ENCODE measurements around the gene CDH24.

CDH24 gene

GRCh38 chr14:23068789-23069412 lies 11.6 kb upstream of the CDH24 start:
- TF ChIP-seq CTCF (IDR thresholded peaks at IDR 0.05; ENCODE audit: borderline replicate concordance, insufficient read depth, low read depth, low read length), result peak; percentile 92
- H3K4me3 ChIP-seq (ENCODE audit: low read depth, low read length), result no peak overlapping the region

- no peak overlapping the region for H3K4me3 ChIP-seq (ENCODE audit: low read depth, low read length)
- no peak for TF ChIP-seq CTCF (IDR thresholded peaks at IDR 0.05; ENCODE audit: borderline replicate concordance, insufficient read depth, low read depth, low read length)
These were observed 10.8 kb upstream of the CDH24 start for GRCh38 chr14:23067847-23068788.

- TF ChIP-seq CTCF (IDR thresholded peaks at IDR 0.05; ENCODE audit: borderline replicate concordance, insufficient read depth, low read depth, low read length), result no peak
- no peak overlapping the region for H3K4me3 ChIP-seq (ENCODE audit: low read depth, low read length)
These were observed 9.8 kb upstream of the CDH24 start for GRCh38 chr14:23066855-23067744.

- no peak overlapping the region for H3K4me3 ChIP-seq (ENCODE audit: low read depth, low read length)
- TF ChIP-seq CTCF (IDR thresholded peaks at IDR 0.05; ENCODE audit: borderline replicate concordance, insufficient read depth, low read depth, low read length), result no peak
These were observed 9.0 kb upstream of the CDH24 start for GRCh38 chr14:23066368-23066767.

GRCh38 chr14:23063601-23064000 lies 6.3 kb upstream of the CDH24 start:
- H3K4me3 ChIP-seq (ENCODE audit: low read depth, low read length), result no peak overlapping the region
- TF ChIP-seq CTCF (IDR thresholded peaks at IDR 0.05; ENCODE audit: borderline replicate concordance, insufficient read depth, low read depth, low read length), result no peak

GRCh38 chr14:23062002-23062401 lies 4.7 kb upstream of the CDH24 start:
- H3K4me3 ChIP-seq (ENCODE audit: low read depth, low read length), result no peak overlapping the region
- no peak for TF ChIP-seq CTCF (IDR thresholded peaks at IDR 0.05; ENCODE audit: borderline replicate concordance, insufficient read depth, low read depth, low read length)
